ENCODE results near the gene CACTIN.
"Not testable (repeated sequence)": the region's sequence is repeated elsewhere in the genome, so short reads cannot be mapped to it uniquely, and the experiment has no call there.

- TF ChIP-seq CTCF (IDR thresholded peaks at IDR 0.05; ENCODE audit: control extremely low read depth in 1 of 3, insufficient read depth in 1 of 3, low read depth in 1 of 3, low read length in 3 of 3); POLR2A (IDR thresholded peaks at IDR 0.05; ENCODE audit: control extremely low read depth in 1 of 2, low read depth in 2 of 2, low read length in 2 of 2); ATF3 (IDR thresholded peaks at IDR 0.05; ENCODE audit: insufficient read depth, low read depth, low read length); SRF (IDR thresholded peaks at IDR 0.05; ENCODE audit: low read depth, low read length); CHD2 (IDR thresholded peaks at IDR 0.05; ENCODE audit: low read length); EGR1 (IDR thresholded peaks at IDR 0.05; ENCODE audit: borderline replicate concordance, low read depth, low read length); CBX5 (IDR thresholded peaks at IDR 0.05; ENCODE audit: low read depth, low read length); RAD21 (IDR thresholded peaks at IDR 0.05 in 1 of 2, conservative IDR thresholded peaks at IDR 0.05 in 1 of 2; ENCODE audit: low read depth in 2 of 2, low read length in 2 of 2); JUN (IDR thresholded peaks at IDR 0.05; ENCODE audit: low read depth, low read length); RXRA (IDR thresholded peaks at IDR 0.05; ENCODE audit: insufficient read depth, low read depth, low read length); MAFK (IDR thresholded peaks at IDR 0.05; ENCODE audit: low read depth, low read length); SP2 (IDR thresholded peaks at IDR 0.05; ENCODE audit: low read length): not testable (repeated sequence)
These were observed 56.5 kb downstream of the CACTIN start for GRCh38 chr19:3570042-3570441.
